ENCODE results near the gene LRRN2. TPM values are rescaled to one million over a fixed set of nuclear protein-coding genes. Genes with fewer than 3 reads are reported as not detected.

The LRRN2 gene
- total and polyA plus RNA-seq, 2 donors (not counting 3 experiments of a cell fraction or from before 2014, with no cell fraction given) = not detected

- no TSS peak for BruUV-seq (replicated peaks)
- POLR2A ChIA-PET = no interaction called here
Observed at GRCh38 chr1:204733869-204734596, 48.5 kb upstream of the LRRN2 start.

More at GRCh38 chr1:204733869-204734596, 48.5 kb upstream of the LRRN2 start:
- H3K4me3 ChIP-seq (replicated peaks in 1 of 3; ENCODE audit: insufficient read depth in 1 of 3, low read depth in 1 of 3, low read length in 3 of 3) = no peak overlapping the region
- no peak overlapping the region for H2AFZ ChIP-seq (ENCODE audit: low read depth, low read length)
- no peaks in the 10 kb centered on the region for H3K9me1 ChIP-seq (replicated peaks; ENCODE audit: control insufficient read depth, extremely low read depth, insufficient read depth, low read length)
- no peaks in the 10 kb centered on the region for H3K79me2 ChIP-seq (ENCODE audit: control insufficient read depth, insufficient read depth, low read length)
- TF ChIP-seq CTCF (IDR thresholded peaks at IDR 0.05; ENCODE audit: extremely low read depth in 1 of 2, insufficient read depth in 1 of 2, low read depth in 1 of 2, low read length in 2 of 2) (no peak), POLR2AphosphoS5 (IDR thresholded peaks at IDR 0.05; ENCODE audit: insufficient read depth, low read depth, low read length) (no peak), FOS (IDR thresholded peaks at IDR 0.05; ENCODE audit: borderline replicate concordance, insufficient read depth, low read length) (no peak), POLR2A (IDR thresholded peaks at IDR 0.05; ENCODE audit: low read depth, low read length) (no peak), MYC (IDR thresholded peaks at IDR 0.05; ENCODE audit: low read depth, low read length) (no peak), JUN (IDR thresholded peaks at IDR 0.05; ENCODE audit: borderline replicate concordance, insufficient read depth, insufficient read length, low read depth) (no peak), EZH2 (IDR thresholded peaks at IDR 0.05; ENCODE audit: borderline replicate concordance, low read depth, low read length, severe bottlenecking) (no peak), GATA2 (IDR thresholded peaks at IDR 0.05; ENCODE audit: insufficient read depth, insufficient read length, low read depth, low read length) (no peak)
- TF ChIP-seq, protein P1, sequence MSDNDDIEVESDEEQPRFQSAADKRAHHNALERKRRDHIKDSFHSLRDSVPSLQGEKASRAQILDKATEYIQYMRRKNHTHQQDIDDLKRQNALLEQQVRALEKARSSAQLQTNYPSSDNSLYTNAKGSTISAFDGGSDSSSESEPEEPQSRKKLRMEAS (IDR thresholded peaks at IDR 0.05; ENCODE audit: insufficient read depth, insufficient read length) = no peak
- FAIRE-seq = no peak
- peaks cover 11 to 14% of the 10 kb centered on the region in 2 experiments for H3K27me3 ChIP-seq (ENCODE audit: control insufficient read depth in 2 of 2, insufficient read depth in 2 of 2, low read length in 2 of 2)
- CTCF ChIA-PET = no interaction called here
- no peaks in the 10 kb centered on the region for H3K36me3 ChIP-seq (ENCODE audit: control insufficient read depth in 2 of 2, extremely low read depth in 1 of 2, insufficient read depth in 2 of 2, low read length in 2 of 2)
- intact Hi-C loops (cut with micrococcal nuclease) (no loop called here), dilution Hi-C loops (cut with MboI; ENCODE audit: extremely low pct_ligation_motif_present, low sequenced_read_pairs) (no loop called here)
- no peaks in the 10 kb centered on the region for H3K9me3 ChIP-seq (replicated peaks; ENCODE audit: control insufficient read depth, insufficient read depth, low read length)
- no peaks in the 10 kb centered on the region for H4K20me1 ChIP-seq (replicated peaks; ENCODE audit: control insufficient read depth, extremely low read depth, insufficient read depth, low read length)
- H3K9ac ChIP-seq (replicated peaks; ENCODE audit: extremely low read depth, insufficient read depth, low read length) = no peak overlapping the region
- H3K4me1 ChIP-seq (ENCODE audit: control insufficient read depth, extremely low read depth, insufficient read depth, low read length) = no peaks in the 10 kb centered on the region
- no peak overlapping the region for H3K27ac ChIP-seq (ENCODE audit: insufficient read depth, low read depth, low read length)
- DNase-seq (ENCODE audit: low read depth, low spot score) = no peak
- H3K4me2 ChIP-seq (ENCODE audit: insufficient read depth, low read length) = no peak overlapping the region
